Hepatocyte (in vitro differentiated cells): ENCODE measurements around the gene SOX13.

Source experiments
- EZH2 ChIP-seq: fragments of 200-600 bp; sonication (generic); IDR thresholded peaks from 2 replicates; pipeline ENCODE4 v1.6.1; 2016; ENCODE audit warnings: antibody characterized with exemption, mild to moderate bottlenecking, borderline replicate concordance
- TF ChIP-seq, protein P1 (sequence below): fragments of 200-600 bp; sonication (generic); IDR thresholded peaks from 2 replicates; pipeline ENCODE4 v1.5.1; 2016; ENCODE audit warnings: antibody characterized with exemption, mild to moderate bottlenecking; ENCODE audit not compliant: poor library complexity

DNA sequence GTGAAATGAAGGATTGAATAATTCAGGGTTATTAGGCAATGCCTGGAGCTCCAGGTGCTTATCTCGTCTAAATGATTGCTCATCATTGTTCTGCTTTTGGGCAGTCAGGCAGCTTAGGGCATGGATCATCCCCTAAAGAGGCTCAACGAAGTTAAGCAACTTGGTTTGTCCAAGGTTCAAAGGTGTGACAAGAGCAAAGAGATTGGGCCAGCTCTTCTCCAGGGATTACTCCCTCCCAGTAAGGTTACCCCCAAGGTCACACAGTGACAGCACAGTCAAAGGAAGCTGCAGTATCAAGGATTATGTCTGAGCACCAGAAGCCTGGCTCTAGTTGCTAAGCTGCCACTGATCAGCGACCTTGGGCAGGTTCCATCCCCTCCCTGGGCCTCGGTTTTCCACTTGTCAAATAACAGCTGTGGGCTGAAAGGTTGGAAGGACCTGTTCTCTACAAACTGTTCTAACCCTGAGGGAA is 72.2 kb downstream of the SOX13 start:
- TF ChIP-seq, protein P1, sequence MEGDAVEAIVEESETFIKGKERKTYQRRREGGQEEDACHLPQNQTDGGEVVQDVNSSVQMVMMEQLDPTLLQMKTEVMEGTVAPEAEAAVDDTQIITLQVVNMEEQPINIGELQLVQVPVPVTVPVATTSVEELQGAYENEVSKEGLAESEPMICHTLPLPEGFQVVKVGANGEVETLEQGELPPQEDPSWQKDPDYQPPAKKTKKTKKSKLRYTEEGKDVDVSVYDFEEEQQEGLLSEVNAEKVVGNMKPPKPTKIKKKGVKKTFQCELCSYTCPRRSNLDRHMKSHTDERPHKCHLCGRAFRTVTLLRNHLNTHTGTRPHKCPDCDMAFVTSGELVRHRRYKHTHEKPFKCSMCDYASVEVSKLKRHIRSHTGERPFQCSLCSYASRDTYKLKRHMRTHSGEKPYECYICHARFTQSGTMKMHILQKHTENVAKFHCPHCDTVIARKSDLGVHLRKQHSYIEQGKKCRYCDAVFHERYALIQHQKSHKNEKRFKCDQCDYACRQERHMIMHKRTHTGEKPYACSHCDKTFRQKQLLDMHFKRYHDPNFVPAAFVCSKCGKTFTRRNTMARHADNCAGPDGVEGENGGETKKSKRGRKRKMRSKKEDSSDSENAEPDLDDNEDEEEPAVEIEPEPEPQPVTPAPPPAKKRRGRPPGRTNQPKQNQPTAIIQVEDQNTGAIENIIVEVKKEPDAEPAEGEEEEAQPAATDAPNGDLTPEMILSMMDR = no peak
- no peak for TF ChIP-seq EZH2
